K562 (cell line): ENCODE measurements around the gene RCC1. TPM values are rescaled to one million over a fixed set of nuclear protein-coding genes. Genes with fewer than 3 reads are reported as not detected.
A peak's percentile ranks its signal among the peaks of the same experiment; 100 is the strongest.

ENCODE experiments used
- EP400 ChIP-seq: fragments of 450-650 bp; IDR thresholded peaks from 2 replicates; pipeline ENCODE4 v1.6.1; 2017; ENCODE audit warnings: antibody characterized with exemption, mild to moderate bottlenecking, moderate library complexity
- EWSR1 ChIP-seq: fragments of 450-650 bp; IDR thresholded peaks from 2 replicates; pipeline ENCODE4 v1.6.1; 2018; ENCODE audit warnings: borderline replicate concordance, mild to moderate bottlenecking, low read depth, moderate library complexity; ENCODE audit not compliant: partially characterized antibody
- GTF2A2 ChIP-seq: IDR thresholded peaks from 2 replicates; pipeline ENCODE4 v1.6.1; 2016; ENCODE audit warnings: mild to moderate bottlenecking, missing genetic modification characterization, missing compliant biosample characterization
- HNRNPUL1 ChIP-seq: fragments of 200-400 bp; formaldehyde crosslinking; IDR thresholded peaks from 2 replicates; pipeline ENCODE4 v1.6.1; 2017; ENCODE audit warnings: low read length
- MBD2 ChIP-seq: sonication (generic); IDR thresholded peaks from 2 replicates; pipeline ENCODE4 v1.6.1; 2016; ENCODE audit warnings: low read depth, borderline replicate concordance
- MECOM ChIP-seq: fragments of 250-450 bp; sonication (Bioruptor Pico); IDR thresholded peaks from 2 replicates; pipeline ENCODE4 v1.8.0; 2022; ENCODE audit warnings: inconsistent platforms
- MEIS2 ChIP-seq: fragments of 450-650 bp; IDR thresholded peaks from 2 replicates; pipeline ENCODE4 v1.6.1; 2014; ENCODE audit warnings: mild to moderate bottlenecking; ENCODE audit not compliant: partially characterized antibody
- NFIC ChIP-seq: fragments of 450-650 bp; IDR thresholded peaks from 2 replicates; pipeline ENCODE4 v1.6.1; 2017; ENCODE audit warnings: mild to moderate bottlenecking, inconsistent platforms
- POLR2B ChIP-seq: fragments of 450-650 bp; IDR thresholded peaks from 2 replicates; pipeline ENCODE4 v1.6.1; 2018; ENCODE audit warnings: low read depth; ENCODE audit not compliant: partially characterized antibody
- RBM22 ChIP-seq: fragments of 200-400 bp; formaldehyde crosslinking; IDR thresholded peaks from 2 replicates; pipeline ENCODE4 v1.6.1; 2018; ENCODE audit warnings: low read length, low read depth; ENCODE audit not compliant: poor library complexity, severe bottlenecking
- ZBTB1 ChIP-seq: sonication (generic); formaldehyde crosslinking; IDR thresholded peaks from 2 replicates; pipeline ENCODE4 v1.8.1; 2023; ENCODE audit warnings: missing genetic modification reagents, low read depth, mild to moderate bottlenecking, borderline replicate concordance
- ZFPM2 ChIP-seq: fragments of 250-450 bp; sonication (Bioruptor Pico); IDR thresholded peaks from 2 replicates; pipeline ENCODE4 v1.5.1; 2022; ENCODE audit warnings: mild to moderate bottlenecking
- ZNF24 ChIP-seq: fragments of 450-650 bp; IDR thresholded peaks from 2 replicates; pipeline ENCODE4 v1.6.1; 2016
- ZNF263 ChIP-seq: sonication (generic); formaldehyde crosslinking; IDR thresholded peaks from 2 replicates; pipeline ENCODE4 v1.8.0; 2022; ENCODE audit warnings: mild to moderate bottlenecking, missing genetic modification reagents, borderline replicate concordance
- ZNF785 ChIP-seq: fragments of 250-450 bp; sonication (Bioruptor Pico); IDR thresholded peaks from 2 replicates; pipeline ENCODE4 v1.4.0; 2020; ENCODE audit warnings: mild to moderate bottlenecking
- polyA plus RNA-seq, 8 experiments: library from polyadenylated mRNA; depleted of rRNA in 4 of 8; stranded (reverse) in 5 of 8; unstranded in 3 of 8; fragments of >200 nt; fragmentation: Nextera tagmentation in 2 of 8; fragmentation: Illumina TruSeq in 1 of 8; extraction: Ambion mirVana in 2 of 8; extraction: Trizol in 1 of 8; gene quantifications; 2 replicates each; pipeline versions ENCODE4 v1.2.1 to v1.2.3, GENCODE V29; 2011 to 2014; ENCODE audit warnings: inconsistent platforms in 1 of 8, missing spikeins in 1 of 8
- total RNA-seq, 7 experiments: library from RNA; depleted of rRNA in 6 of 7; stranded (reverse); fragments of >200 nt in 6 of 7; fragmentation: Illumina TruSeq in 2 of 7; extraction: Trizol in 2 of 7; gene quantifications; 2 replicates each; pipeline versions ENCODE4 v1.2.1 to v1.2.3, GENCODE V29; 2011 to 2021; ENCODE audit warnings: low replicate concordance in 1 of 7
- TF ChIP-seq, protein P1 (sequence below): fragments of 450-650 bp; IDR thresholded peaks from 2 replicates; pipeline ENCODE4 v1.6.1; 2018; ENCODE audit warnings: mild to moderate bottlenecking, low read depth; ENCODE audit not compliant: partially characterized antibody
- TF ChIP-seq, protein P2 (sequence below): fragments of 450-650 bp; IDR thresholded peaks from 2 replicates; pipeline ENCODE4 v1.7.1; 2018; ENCODE audit warnings: mild to moderate bottlenecking, low read depth; ENCODE audit not compliant: partially characterized antibody
- TF ChIP-seq, protein P3 (sequence below), 3 experiments: fragments of 200-800 bp in 1 of 3; fragments of 250-450 bp in 1 of 3; fragments of 450-650 bp in 1 of 3; sonication (Bioruptor Pico) in 1 of 3; sonication (Bioruptor generic) in 1 of 3; formaldehyde crosslinking in 1 of 3; IDR thresholded peaks; 2 replicates each; pipeline versions ENCODE4 v1.6.1 to v1.8.0; 2016 to 2022; ENCODE audit warnings: mild to moderate bottlenecking in 2 of 3, missing genetic modification characterization in 2 of 3, missing compliant biosample characterization in 1 of 3, moderate library complexity in 1 of 3
- TF ChIP-seq, protein P4 (sequence below): fragments of 250-450 bp; sonication (Bioruptor Pico); IDR thresholded peaks from 2 replicates; pipeline ENCODE4 v1.8.0; 2021; ENCODE audit warnings: mild to moderate bottlenecking, moderate library complexity

The RCC1 gene
- total and polyA plus RNA-seq, 9 of the 15 experiments (the other 6 are each of a cell fraction or from before 2014, with no cell fraction given), result 16.4 to 202 (median 107) TPM

DNA sequence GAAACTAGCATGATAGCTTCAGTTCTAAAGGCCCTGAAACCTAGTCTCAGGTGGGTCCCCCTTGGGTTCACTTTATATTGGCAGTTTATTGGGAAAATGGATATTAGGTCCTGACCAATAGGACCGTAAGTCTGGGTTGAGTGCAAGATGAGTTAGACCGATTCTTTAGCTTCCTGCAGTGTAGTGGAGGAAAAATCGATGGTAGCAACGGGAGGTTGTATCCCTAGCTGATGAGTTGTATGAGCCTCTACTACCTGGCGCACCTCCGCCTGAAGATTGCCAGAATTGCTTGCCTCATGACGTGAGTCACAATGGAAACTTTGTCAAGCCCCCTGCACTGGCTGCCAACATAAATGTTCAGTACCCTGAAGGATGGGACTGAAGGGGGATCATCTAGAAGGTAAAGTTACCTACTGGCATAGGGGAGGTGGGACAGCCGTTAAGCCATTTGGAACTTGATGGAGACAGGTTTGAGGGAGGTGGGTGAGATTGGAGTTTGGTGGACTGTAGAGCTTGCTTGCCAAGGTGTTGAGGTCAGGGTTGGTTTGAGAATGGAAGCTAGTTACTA, 3.9 kb downstream of the RCC1 start (continued):
- TF ChIP-seq ZNF263 (CRISPR knock-in tag), result no peak
- no peak for TF ChIP-seq ZNF785
- TF ChIP-seq, protein P1, sequence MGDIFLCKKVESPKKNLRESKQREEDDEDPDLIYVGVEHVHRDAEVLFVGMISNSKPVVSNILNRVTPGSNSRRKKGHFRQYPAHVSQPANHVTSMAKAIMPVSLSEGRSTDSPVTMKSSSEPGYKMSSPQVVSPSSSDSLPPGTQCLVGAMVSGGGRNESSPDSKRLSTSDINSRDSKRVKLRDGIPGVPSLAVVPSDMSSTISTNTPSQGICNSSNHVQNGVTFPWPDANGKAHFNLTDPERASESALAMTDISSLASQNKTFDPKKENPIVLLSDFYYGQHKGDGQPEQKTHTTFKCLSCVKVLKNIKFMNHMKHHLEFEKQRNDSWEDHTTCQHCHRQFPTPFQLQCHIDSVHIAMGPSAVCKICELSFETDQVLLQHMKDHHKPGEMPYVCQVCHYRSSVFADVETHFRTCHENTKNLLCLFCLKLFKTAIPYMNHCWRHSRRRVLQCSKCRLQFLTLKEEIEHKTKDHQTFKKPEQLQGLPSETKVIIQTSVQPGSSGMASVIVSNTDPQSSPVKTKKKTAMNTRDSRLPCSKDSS, result no peak
- TF ChIP-seq MEIS2, result no peak
- TF ChIP-seq RBM22, result no peak
- peak; percentile 90 for TF ChIP-seq HNRNPUL1
- TF ChIP-seq POLR2B, result peak; percentile 97
- TF ChIP-seq ZBTB1, result no peak; the same call in 1 of the 2 replicates
- TF ChIP-seq, protein P2, sequence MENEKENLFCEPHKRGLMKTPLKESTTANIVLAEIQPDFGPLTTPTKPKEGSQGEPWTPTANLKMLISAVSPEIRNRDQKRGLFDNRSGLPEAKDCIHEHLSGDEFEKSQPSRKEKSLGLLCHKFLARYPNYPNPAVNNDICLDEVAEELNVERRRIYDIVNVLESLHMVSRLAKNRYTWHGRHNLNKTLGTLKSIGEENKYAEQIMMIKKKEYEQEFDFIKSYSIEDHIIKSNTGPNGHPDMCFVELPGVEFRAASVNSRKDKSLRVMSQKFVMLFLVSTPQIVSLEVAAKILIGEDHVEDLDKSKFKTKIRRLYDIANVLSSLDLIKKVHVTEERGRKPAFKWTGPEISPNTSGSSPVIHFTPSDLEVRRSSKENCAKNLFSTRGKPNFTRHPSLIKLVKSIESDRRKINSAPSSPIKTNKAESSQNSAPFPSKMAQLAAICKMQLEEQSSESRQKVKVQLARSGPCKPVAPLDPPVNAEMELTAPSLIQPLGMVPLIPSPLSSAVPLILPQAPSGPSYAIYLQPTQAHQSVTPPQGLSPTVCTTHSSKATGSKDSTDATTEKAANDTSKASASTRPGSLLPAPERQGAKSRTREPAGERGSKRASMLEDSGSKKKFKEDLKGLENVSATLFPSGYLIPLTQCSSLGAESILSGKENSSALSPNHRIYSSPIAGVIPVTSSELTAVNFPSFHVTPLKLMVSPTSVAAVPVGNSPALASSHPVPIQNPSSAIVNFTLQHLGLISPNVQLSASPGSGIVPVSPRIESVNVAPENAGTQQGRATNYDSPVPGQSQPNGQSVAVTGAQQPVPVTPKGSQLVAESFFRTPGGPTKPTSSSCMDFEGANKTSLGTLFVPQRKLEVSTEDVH, result peak; percentile 79
- TF ChIP-seq MBD2, result peak; percentile 70; the same call in 1 of the 2 replicates
- no peak for TF ChIP-seq GTF2A2 (tag)
- no peak for TF ChIP-seq ZNF24
- peak; percentile 53 for TF ChIP-seq NFIC
- TF ChIP-seq MECOM (CRISPR knock-in tag), result no peak
- peak; percentile 34 for TF ChIP-seq EWSR1
- TF ChIP-seq ZFPM2 (CRISPR knock-in tag), result peak; percentile 85; the same call in 1 of the 2 replicates
- TF ChIP-seq, protein P3, sequence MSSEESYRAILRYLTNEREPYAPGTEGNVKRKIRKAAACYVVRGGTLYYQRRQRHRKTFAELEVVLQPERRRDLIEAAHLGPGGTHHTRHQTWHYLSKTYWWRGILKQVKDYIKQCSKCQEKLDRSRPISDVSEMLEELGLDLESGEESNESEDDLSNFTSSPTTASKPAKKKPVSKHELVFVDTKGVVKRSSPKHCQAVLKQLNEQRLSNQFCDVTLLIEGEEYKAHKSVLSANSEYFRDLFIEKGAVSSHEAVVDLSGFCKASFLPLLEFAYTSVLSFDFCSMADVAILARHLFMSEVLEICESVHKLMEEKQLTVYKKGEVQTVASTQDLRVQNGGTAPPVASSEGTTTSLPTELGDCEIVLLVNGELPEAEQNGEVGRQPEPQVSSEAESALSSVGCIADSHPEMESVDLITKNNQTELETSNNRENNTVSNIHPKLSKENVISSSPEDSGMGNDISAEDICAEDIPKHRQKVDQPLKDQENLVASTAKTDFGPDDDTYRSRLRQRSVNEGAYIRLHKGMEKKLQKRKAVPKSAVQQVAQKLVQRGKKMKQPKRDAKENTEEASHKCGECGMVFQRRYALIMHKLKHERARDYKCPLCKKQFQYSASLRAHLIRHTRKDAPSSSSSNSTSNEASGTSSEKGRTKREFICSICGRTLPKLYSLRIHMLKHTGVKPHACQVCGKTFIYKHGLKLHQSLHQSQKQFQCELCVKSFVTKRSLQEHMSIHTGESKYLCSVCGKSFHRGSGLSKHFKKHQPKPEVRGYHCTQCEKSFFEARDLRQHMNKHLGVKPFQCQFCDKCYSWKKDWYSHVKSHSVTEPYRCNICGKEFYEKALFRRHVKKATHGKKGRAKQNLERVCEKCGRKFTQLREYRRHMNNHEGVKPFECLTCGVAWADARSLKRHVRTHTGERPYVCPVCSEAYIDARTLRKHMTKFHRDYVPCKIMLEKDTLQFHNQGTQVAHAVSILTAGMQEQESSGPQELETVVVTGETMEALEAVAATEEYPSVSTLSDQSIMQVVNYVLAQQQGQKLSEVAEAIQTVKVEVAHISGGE (CRISPR knock-in tag; IDR thresholded peaks at IDR 0.05), result peak in 1 of 3 experiments; percentile 31; a peak in 2 of 6 replicates
- TF ChIP-seq EP400, result peak; percentile 54; the same call in 1 of the 2 replicates
- TF ChIP-seq, protein P4, sequence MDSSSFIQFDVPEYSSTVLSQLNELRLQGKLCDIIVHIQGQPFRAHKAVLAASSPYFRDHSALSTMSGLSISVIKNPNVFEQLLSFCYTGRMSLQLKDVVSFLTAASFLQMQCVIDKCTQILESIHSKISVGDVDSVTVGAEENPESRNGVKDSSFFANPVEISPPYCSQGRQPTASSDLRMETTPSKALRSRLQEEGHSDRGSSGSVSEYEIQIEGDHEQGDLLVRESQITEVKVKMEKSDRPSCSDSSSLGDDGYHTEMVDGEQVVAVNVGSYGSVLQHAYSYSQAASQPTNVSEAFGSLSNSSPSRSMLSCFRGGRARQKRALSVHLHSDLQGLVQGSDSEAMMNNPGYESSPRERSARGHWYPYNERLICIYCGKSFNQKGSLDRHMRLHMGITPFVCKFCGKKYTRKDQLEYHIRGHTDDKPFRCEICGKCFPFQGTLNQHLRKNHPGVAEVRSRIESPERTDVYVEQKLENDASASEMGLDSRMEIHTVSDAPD, result 0 out of 2 replicates have a peak, but pooled peaks have one; percentile 6
